Mucosa of descending colon (tissue), 3 donors: ENCODE measurements around the gene PCDHB5. TPM values are rescaled to one million over a fixed set of nuclear protein-coding genes. Genes with fewer than 3 reads are reported as not detected.
"Not testable (repeated sequence)": the region's sequence is repeated elsewhere in the genome, so short reads cannot be mapped to it uniquely, and the experiment has no call there.

ENCODE experiments used
- ATAC-seq: fragments of 200-7000 bp; cut with Tn5 transposase; one replicate; pipeline ENCODE4 v1.9.1; 2020; ENCODE audit warnings: mild to moderate bottlenecking, moderate library complexity
- DNase-seq, 3 donors: peaks; one replicate each; pipeline ENCODE4 v3.0.0-alpha.2; 2020
- H3K36me3 ChIP-seq: fragments of 200-600 bp; one replicate; pipeline ENCODE4 v1.8.0; 2021; ENCODE audit warnings: low read depth, mild to moderate bottlenecking
- H3K4me1 ChIP-seq: fragments of 200-600 bp; one replicate; pipeline ENCODE4 v1.8.0; 2021; ENCODE audit warnings: low read depth, mild to moderate bottlenecking
- H3K4me3 ChIP-seq: fragments of 200-600 bp; one replicate; pipeline ENCODE4 v1.8.0; 2021; ENCODE audit warnings: mild to moderate bottlenecking
- H3K9me3 ChIP-seq: fragments of 200-600 bp; one replicate; pipeline ENCODE4 v1.8.0; 2021; ENCODE audit warnings: mild to moderate bottlenecking
- intact Hi-C, 2 donors: fragments of 100-400 bp; cut with DNase I in 1 of 2; cut with micrococcal nuclease in 1 of 2; formaldehyde crosslinking; loops; one replicate each; pipeline versions ENCODE4 v1.11.0 to v1.11.1; 2022; cut with DNase I, micrococcal nuclease
- total RNA-seq, 3 donors: library from RNA; stranded (reverse); fragmentation: NEBNext Ultra II Directional in 2 of 3; extraction: Animal tissue kit (Norgen Biotek cat#: 25700) in 2 of 3; gene quantifications; one replicate each; pipeline versions ENCODE4 v1.2.1 to v1.2.4, GENCODE V29; 2021 to 2023
- TF ChIP-seq, protein P1 (sequence below): fragments of 200-600 bp; IDR thresholded peaks from one replicate; pipeline ENCODE4 v1.8.0; 2022; ENCODE audit warnings: antibody characterized with exemption, mild to moderate bottlenecking
- donor health status: DM: no; HTN: no; CAD: no; lungs with moderate emphysema.
- donor health status: DM: no; HTN: no; CAD: no.
- donor health status: DM: no; HTN: yes; CAD: no.

The PCDHB5 gene
- total RNA-seq, 3 donors from 2014 or later, result 0.41 to 3.0 (median 0.60) TPM

DNA sequence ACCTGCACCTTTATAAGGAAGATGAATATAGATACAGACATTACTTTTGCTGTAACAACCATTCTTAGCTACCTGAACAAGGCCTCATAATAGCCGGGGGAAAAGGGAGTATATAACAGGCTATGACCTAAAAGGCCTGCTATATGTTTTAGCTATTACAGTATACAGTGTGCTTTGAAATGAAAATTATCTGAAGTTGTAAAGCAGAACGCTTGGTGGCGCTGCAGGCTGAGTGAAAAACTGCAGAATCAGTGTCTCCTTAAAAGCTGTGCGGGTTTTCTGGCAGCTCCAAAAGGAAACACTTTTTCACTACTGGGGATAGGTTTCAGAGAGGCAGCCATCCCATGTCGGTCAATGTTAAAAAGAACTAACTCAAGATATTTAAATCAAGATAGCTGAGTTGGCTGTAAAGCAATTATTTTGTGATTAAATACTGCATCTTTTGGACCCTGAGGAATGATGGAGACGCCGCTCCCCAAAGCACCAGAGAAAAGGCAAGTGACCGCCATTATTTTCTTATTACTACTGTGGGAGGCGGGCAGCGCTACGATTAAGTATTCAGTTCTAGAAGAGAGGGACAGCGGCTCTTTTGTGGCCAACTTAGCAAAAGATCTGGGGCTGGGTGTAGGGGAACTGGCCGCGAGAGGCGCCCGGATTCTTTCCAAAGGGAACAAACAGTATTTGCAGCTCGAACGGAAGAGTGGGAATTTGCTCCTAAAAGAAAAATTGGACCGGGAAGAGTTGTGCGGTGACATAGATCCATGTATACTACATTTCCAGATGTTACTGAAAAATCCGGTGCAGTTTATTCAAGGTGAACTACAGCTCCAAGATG, 20.8 kb downstream of the PCDHB5 start:
- intact Hi-C loops, result no loop called here
- TF ChIP-seq, protein P1, sequence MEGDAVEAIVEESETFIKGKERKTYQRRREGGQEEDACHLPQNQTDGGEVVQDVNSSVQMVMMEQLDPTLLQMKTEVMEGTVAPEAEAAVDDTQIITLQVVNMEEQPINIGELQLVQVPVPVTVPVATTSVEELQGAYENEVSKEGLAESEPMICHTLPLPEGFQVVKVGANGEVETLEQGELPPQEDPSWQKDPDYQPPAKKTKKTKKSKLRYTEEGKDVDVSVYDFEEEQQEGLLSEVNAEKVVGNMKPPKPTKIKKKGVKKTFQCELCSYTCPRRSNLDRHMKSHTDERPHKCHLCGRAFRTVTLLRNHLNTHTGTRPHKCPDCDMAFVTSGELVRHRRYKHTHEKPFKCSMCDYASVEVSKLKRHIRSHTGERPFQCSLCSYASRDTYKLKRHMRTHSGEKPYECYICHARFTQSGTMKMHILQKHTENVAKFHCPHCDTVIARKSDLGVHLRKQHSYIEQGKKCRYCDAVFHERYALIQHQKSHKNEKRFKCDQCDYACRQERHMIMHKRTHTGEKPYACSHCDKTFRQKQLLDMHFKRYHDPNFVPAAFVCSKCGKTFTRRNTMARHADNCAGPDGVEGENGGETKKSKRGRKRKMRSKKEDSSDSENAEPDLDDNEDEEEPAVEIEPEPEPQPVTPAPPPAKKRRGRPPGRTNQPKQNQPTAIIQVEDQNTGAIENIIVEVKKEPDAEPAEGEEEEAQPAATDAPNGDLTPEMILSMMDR, result no peak
- Histone ChIP-seq H3K9me3 (peaks cover 55% of the 10 kb centered on the region), H3K4me1 (no peaks in the 10 kb centered on the region), H3K36me3 (no peaks in the 10 kb centered on the region), H3K4me3 (no peak overlapping the region)
- DNase-seq (no peak), ATAC-seq (no peak)

DNA sequence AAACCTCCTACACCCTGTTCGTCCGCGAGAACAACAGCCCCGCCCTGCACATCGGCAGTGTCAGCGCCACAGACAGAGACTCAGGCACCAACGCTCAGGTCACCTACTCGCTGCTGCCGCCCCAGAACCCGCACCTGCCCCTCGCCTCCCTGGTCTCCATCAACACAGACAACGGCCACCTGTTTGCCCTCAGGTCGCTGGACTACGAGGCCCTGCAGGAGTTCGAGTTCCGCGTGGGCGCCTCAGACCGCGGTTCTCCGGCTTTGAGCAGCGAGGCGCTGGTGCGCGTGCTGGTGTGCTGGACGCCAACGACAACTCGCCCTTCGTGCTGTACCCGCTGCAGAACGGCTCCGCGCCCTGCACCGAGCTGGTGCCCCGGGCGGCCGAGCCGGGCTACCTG, 22.4 kb downstream of the PCDHB5 start:
- H3K4me3 ChIP-seq, H3K4me1 ChIP-seq, H3K36me3 ChIP-seq, ATAC-seq, intact Hi-C loops, DNase-seq: not testable (repeated sequence)
- peaks cover 47% of the 10 kb centered on the region for H3K9me3 ChIP-seq

DNA sequence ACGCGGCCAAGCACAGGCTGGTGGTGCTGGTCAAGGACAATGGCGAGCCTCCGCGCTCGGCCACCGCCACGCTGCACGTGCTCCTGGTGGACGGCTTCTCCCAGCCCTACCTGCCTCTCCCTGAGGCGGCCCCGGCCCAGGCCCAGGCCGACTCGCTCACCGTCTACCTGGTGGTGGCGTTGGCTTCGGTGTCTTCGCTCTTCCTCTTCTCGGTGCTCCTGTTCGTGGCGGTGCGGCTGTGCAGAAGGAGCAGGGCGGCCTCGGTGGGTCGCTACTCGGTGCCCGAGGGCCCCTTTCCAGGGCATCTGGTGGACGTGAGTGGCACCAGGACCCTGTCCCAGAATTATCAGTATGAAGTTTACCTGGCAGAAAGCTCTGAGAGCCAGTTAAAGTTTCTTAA, 22.9 kb downstream of the PCDHB5 start:
- ATAC-seq, H3K4me3 ChIP-seq, DNase-seq, H3K36me3 ChIP-seq, H3K4me1 ChIP-seq, intact Hi-C loops: not testable (repeated sequence)
- peaks cover 42% of the 10 kb centered on the region for H3K9me3 ChIP-seq

DNA sequence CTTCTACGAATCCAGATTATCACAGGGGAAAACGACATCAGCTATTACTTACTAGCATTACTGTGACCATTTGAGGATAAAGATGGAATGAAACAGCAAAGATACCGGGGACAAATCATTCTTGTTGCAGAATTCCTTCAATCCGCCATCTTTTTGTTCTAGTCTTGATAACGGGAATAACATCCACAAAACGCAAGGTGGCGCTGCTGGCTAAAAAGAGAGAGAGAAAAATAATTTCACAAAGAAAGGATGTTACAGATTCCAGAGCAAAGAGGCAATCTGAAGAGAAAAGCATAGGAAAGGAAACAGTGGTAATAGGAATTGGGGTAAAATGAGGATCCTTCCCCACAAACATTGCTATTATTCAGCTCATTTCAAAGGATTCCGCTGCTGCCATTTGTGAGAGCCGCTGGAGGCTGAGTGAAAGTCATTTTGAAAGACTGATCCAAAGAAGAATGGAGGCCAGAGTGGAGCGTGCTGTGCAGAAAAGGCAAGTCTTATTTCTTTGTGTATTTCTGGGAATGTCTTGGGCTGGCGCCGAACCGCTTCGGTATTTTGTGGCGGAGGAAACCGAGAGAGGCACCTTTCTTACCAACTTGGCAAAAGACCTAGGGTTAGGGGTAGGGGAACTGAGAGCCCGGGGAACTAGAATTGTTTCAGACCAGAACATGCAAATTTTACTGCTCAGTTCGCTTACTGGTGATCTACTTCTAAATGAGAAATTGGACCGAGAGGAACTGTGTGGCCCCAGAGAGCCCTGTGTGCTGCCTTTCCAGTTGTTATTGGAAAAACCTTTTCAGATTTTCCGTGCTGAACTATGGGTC, 37.6 kb downstream of the PCDHB5 start, which contains the start of gene PCDHB7:
PCDHB7 (plus strand) TSS at position 264 of the 824 bp plus-strand sequence; CDS start at position 456, 192 bp downstream.
- DNase-seq, result no peak
- intact Hi-C loops, result no loop called here
- TF ChIP-seq, protein P1, result no peak
- no peaks in the 10 kb centered on the region for H3K4me1 ChIP-seq
- ATAC-seq, result no peak
- peaks cover 51% of the 10 kb centered on the region for H3K9me3 ChIP-seq
- H3K36me3 ChIP-seq, result no peaks in the 10 kb centered on the region
- no peak within 1 kb of the TSS for H3K4me3 ChIP-seq

DNA sequence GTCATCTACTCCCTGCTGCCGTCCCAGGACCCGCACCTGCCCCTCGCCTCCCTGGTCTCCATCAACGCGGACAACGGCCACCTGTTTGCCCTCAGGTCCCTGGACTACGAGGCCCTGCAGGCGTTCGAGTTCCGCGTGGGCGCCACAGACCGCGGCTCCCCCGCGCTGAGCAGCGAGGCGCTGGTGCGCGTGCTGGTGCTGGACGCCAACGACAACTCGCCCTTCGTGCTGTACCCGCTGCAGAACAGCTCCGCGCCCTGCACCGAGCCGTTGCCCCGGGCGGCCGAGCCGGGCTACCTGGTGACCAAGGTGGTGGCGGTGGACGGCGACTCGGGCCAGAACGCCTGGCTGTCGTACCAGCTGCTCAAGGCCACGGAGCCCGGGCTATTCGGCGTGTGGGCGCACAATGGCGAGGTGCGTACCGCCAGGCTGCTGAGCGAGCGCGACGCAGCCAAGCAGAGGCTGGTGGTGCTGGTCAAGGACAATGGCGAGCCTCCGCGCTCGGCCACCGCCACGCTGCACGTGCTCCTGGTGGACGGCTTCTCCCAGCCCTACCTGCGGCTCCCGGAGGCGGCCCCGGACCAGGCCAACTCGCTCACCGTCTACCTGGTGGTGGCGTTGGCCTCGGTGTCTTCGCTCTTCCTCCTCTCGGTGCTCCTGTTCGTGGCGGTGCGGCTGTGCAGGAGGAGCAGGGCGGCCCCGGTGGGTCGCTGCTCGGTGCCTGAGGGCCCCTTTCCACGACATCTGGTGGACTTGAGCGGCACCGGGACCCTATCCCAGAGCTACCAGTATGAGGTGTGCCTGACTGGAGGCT, 39.5 kb downstream of the PCDHB5 start:
- intact Hi-C loops, DNase-seq, H3K4me3 ChIP-seq, ATAC-seq, H3K36me3 ChIP-seq, H3K4me1 ChIP-seq: not testable (repeated sequence)
- peaks cover 59% of the 10 kb centered on the region for H3K9me3 ChIP-seq

DNA sequence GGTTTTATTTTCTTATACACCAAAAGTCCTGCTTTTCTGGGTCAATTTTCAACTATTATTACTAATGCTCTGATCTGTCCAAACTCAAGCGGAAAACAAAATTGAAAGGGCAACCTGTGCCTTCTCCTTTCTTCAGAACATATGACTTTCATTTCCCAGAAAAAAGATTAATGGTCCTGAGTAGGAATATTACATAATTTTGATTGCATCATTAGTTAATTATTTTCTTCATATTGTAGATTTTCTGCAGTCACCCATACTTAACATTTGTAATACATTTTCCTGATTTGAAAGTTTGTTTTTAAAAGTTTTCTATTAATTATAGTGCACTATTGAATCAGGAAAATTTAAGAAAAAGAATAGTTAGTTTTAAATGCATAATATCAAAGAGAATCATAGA, 40.9 kb downstream of the PCDHB5 start:
- H3K9me3 ChIP-seq, result peaks cover 62% of the 10 kb centered on the region
- no peaks in the 10 kb centered on the region for H3K36me3 ChIP-seq
- intact Hi-C loops, result no loop called here
- no peak overlapping the region for H3K4me3 ChIP-seq
- DNase-seq (no peak), ATAC-seq (no peak)
- TF ChIP-seq, protein P1, result no peak
- no peaks in the 10 kb centered on the region for H3K4me1 ChIP-seq

DNA sequence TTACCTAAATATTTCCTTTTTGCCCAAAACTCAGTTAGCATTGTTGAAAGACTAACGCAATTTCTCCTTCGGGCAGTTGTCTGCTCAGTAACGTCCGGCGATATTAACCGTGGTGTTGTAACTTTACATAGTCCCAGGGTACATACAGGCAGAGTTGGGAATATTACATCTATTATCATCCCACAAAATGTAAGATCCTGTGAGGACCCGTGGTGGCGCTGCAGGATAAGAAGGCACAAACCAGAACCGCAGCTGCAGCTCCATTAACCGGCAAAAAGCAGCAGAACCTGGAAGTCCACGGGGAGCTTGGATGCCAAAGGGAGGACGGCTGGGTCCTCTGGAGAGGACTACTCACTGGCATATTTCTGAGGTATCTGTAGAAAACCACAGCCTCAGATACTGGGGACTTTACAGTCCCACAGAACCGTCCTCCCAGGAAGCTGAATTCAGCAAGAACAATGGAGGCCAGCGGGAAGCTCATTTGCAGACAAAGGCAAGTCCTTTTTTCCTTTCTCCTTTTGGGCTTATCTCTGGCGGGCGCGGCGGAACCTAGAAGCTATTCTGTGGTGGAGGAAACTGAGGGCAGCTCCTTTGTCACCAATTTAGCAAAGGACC, 42.7 kb downstream of the PCDHB5 start, which contains the start of gene PCDHB8:
PCDHB8 (plus strand) TSS at position 214 of the 615 bp plus-strand sequence; CDS start at position 459, 245 bp downstream.
- intact Hi-C loops, H3K4me3 ChIP-seq: not testable (repeated sequence)

DNA sequence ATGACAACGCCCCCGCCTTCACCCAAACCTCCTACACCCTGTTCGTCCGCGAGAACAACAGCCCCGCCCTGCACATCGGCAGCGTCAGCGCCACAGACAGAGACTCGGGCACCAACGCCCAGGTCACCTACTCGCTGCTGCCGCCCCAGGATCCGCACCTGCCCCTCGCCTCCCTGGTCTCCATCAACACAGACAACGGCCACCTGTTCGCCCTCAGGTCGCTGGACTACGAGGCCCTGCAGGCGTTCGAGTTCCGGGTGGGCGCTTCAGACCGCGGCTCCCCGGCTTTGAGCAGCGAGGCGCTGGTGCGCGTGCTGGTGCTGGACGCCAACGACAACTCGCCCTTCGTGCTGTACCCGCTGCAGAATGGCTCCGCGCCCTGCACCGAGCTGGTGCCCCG, 44.4 kb downstream of the PCDHB5 start:
- intact Hi-C loops, H3K4me1 ChIP-seq, H3K4me3 ChIP-seq, H3K36me3 ChIP-seq, DNase-seq, ATAC-seq: not testable (repeated sequence)
- peaks cover 61% of the 10 kb centered on the region for H3K9me3 ChIP-seq

More for the DNA sequence above, 42.7 kb downstream of the PCDHB5 start, which contains the start of gene PCDHB8:
- not testable (repeated sequence) for DNase-seq, H3K36me3 ChIP-seq, H3K4me1 ChIP-seq, ATAC-seq
- peaks cover 69% of the 10 kb centered on the region for H3K9me3 ChIP-seq

DNA sequence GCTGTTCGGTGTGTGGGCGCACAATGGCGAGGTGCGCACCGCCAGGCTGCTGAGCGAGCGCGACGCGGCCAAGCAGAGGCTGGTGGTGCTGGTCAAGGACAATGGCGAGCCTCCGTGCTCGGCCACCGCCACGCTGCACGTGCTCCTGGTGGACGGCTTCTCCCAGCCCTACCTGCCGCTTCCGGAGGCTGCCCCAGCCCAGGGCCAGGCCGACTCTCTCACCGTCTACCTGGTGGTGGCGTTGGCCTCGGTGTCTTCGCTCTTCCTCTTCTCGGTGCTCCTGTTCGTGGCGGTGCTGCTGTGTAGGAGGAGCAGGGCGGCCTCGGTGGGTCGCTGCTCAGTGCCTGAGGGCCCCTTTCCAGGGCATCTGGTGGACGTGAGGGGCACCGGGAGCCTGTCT, 44.9 kb downstream of the PCDHB5 start:
- H3K4me1 ChIP-seq, intact Hi-C loops, DNase-seq, H3K36me3 ChIP-seq, H3K4me3 ChIP-seq, ATAC-seq: not testable (repeated sequence)
- peaks cover 61% of the 10 kb centered on the region for H3K9me3 ChIP-seq
